Breast epithelium (tissue), 4 donors: ENCODE measurements around the gene DUSP22. TPM values are rescaled to one million over a fixed set of nuclear protein-coding genes. Genes with fewer than 3 reads are reported as not detected.

ENCODE experiments used
- DNase-seq, 2 donors: peaks; one replicate each; pipeline ENCODE4 v3.0.0-alpha.2; 2019; ENCODE audit warnings: low spot score in 2 of 2
- H3K27ac ChIP-seq, 2 donors: fragments of 200-600 bp; sonication (generic) in 1 of 2; one replicate each; pipeline ENCODE4 v1.5.1; 2016 to 2019; ENCODE audit warnings: mild to moderate bottlenecking in 1 of 2
- H3K27me3 ChIP-seq, 2 donors: fragments of 200-600 bp; sonication (generic) in 1 of 2; one replicate each; pipeline versions ENCODE4 v1.5.1 to v1.6.0; 2017 to 2019; ENCODE audit warnings: control low read depth in 1 of 2, mild to moderate bottlenecking in 1 of 2
- H3K36me3 ChIP-seq: fragments of 200-600 bp; one replicate; pipeline ENCODE4 v1.5.1; 2019
- H3K4me1 ChIP-seq, 2 donors: fragments of 200-600 bp; sonication (generic); one replicate each; pipeline ENCODE4 v1.5.1; 2016 to 2019; ENCODE audit warnings: control low read depth in 1 of 2
- H3K4me3 ChIP-seq, 3 donors: fragments of 200-600 bp; sonication (generic); 1 replicate in 2 of 3; 2 replicates in 1 of 3; pipeline ENCODE4 v1.5.1; 2016 to 2019; ENCODE audit warnings: mild to moderate bottlenecking in 3 of 3, moderate library complexity in 2 of 3
- H3K9me3 ChIP-seq, 2 donors: fragments of 200-600 bp; sonication (generic) in 1 of 2; one replicate each; pipeline ENCODE4 v1.5.1; 2016 to 2019; ENCODE audit warnings: control low read depth in 1 of 2
- CTCF ChIP-seq, 3 donors: fragments of 450-650 bp; IDR thresholded peaks; one replicate each; pipeline ENCODE4 v1.5.1; 2016 to 2017; ENCODE audit warnings: antibody characterized with exemption in 3 of 3, mild to moderate bottlenecking in 3 of 3, moderate library complexity in 3 of 3
- POLR2A ChIP-seq: fragments of 450-650 bp; IDR thresholded peaks from one replicate; pipeline ENCODE4 v1.6.1; 2016; ENCODE audit warnings: antibody characterized with exemption, mild to moderate bottlenecking, moderate library complexity
- POLR2AphosphoS5 ChIP-seq, 3 donors: sonication (generic); formaldehyde crosslinking; IDR thresholded peaks; one replicate each; pipeline ENCODE4 v1.6.1; 2017; ENCODE audit warnings: antibody characterized with exemption in 3 of 3
- intact Hi-C: fragments of 100-400 bp; cut with DNase I; formaldehyde crosslinking; loops from one replicate; pipeline ENCODE4 v1.15.1; 2023; ENCODE audit warnings: low total_unique reads
- total RNA-seq, 3 donors: library from RNA; depleted of rRNA; stranded (reverse); fragments of >200 nt; gene quantifications; one replicate each; pipeline ENCODE4 v1.1.0, GENCODE V29; 2016

Gene DUSP22
- total RNA-seq, 3 donors from 2014 or later = 55.6 to 81.9 (median 59.0) TPM

GRCh38 chr6:280775-281468 is 11.4 kb upstream of the DUSP22 start:
- Histone ChIP-seq H3K4me3 (no peak overlapping the region), H3K4me1 (no peaks in the 10 kb centered on the region), H3K9me3 (no peaks in the 10 kb centered on the region), H3K27ac (no peak overlapping the region), H3K27me3 (peaks cover 0 to 3% of the 10 kb centered on the region in 2 donors), H3K36me3 (no peaks in the 10 kb centered on the region)
- DNase-seq = no peak
- TF ChIP-seq POLR2AphosphoS5 (IDR thresholded peaks at IDR 0.05) (no peak), CTCF (IDR thresholded peaks at IDR 0.05) (no peak), POLR2A (no peak)
- intact Hi-C loops = no loop called here

- DNase-seq = no peak
- intact Hi-C loops = no loop called here
- Histone ChIP-seq H3K9me3 (no peaks in the 10 kb centered on the region), H3K4me1 (no peaks in the 10 kb centered on the region), H3K36me3 (no peaks in the 10 kb centered on the region), H3K27ac (no peak overlapping the region), H3K4me3 (no peak overlapping the region), H3K27me3 (peaks cover 0 to 3% of the 10 kb centered on the region in 2 donors)
- TF ChIP-seq POLR2A (no peak), POLR2AphosphoS5 (IDR thresholded peaks at IDR 0.05) (no peak), CTCF (IDR thresholded peaks at IDR 0.05) (no peak)
Observed at GRCh38 chr6:281469-282103, 10.7 kb upstream of the DUSP22 start.

GRCh38 chr6:282177-282866 is 10.0 kb upstream of the DUSP22 start:
- TF ChIP-seq POLR2A (no peak), CTCF (IDR thresholded peaks at IDR 0.05) (no peak), POLR2AphosphoS5 (IDR thresholded peaks at IDR 0.05) (no peak)
- no peaks in the 10 kb centered on the region for H3K36me3 ChIP-seq
- no peaks in the 10 kb centered on the region for H3K4me1 ChIP-seq
- H3K4me3 ChIP-seq = no peak overlapping the region
- H3K9me3 ChIP-seq = no peaks in the 10 kb centered on the region
- H3K27me3 ChIP-seq = peaks cover 0 to 3% of the 10 kb centered on the region in 2 donors
- no peak overlapping the region for H3K27ac ChIP-seq
- DNase-seq = no peak
- intact Hi-C loops = no loop called here

GRCh38 chr6:282867-283416 is 9.3 kb upstream of the DUSP22 start:
- no peak overlapping the region for H3K4me3 ChIP-seq
- H3K4me1 ChIP-seq = no peaks in the 10 kb centered on the region
- peaks cover 0 to 3% of the 10 kb centered on the region in 2 donors for H3K27me3 ChIP-seq
- no peak for TF ChIP-seq POLR2A
- no peak for TF ChIP-seq POLR2AphosphoS5 (IDR thresholded peaks at IDR 0.05)
- TF ChIP-seq CTCF (IDR thresholded peaks at IDR 0.05) = no peak
- intact Hi-C loops = no loop called here
- no peak for DNase-seq
- H3K36me3 ChIP-seq = no peaks in the 10 kb centered on the region
- H3K9me3 ChIP-seq = no peaks in the 10 kb centered on the region
- H3K27ac ChIP-seq = no peak overlapping the region
